Heart left ventricle (tissue), 13 donors: Measurements from ENCODE around the gene GNB1L.

Experiments
- POLR2A ChIP-seq, 2 donors: fragments of 450-650 bp; IDR thresholded peaks; one replicate each; pipeline ENCODE4 v1.6.1; 2017; ENCODE audit warnings: antibody characterized with exemption in 2 of 2, mild to moderate bottlenecking in 2 of 2, moderate library complexity in 2 of 2
- TF ChIP-seq, protein P1 (sequence below), 12 donors: fragments of 200-600 bp; sonication (generic) in 4 of 12; IDR thresholded peaks; one replicate each; pipeline versions ENCODE4 v1.5.0 to v1.8.0; 2018 to 2022; ENCODE audit warnings: antibody characterized with exemption in 12 of 12, mild to moderate bottlenecking in 5 of 12
- donor health status: ischemic (EF 13 %, LVEDD 7.1; RV severe dilation, severe dysfunction).
- donor health status: DM: no; HTN: yes; CAD: no.
- donor health status: DM: no; HTN: no; CAD: no.
- donor health status: ischemic (EF 25% LVEDD 6.9; RV normal size, moderate dysfunction).
- donor health status: ischemic (EF 25% LVEDD 5.7; RV mildly dilated, moderate dysfunction).
- donor health status: ischemic (EF 35%, LVEDD 5.7; RV mildly dilated, moderate dysfunction).
- donor health status: nonischemic (EF 11% LVEDD 7.7; RV severe dilation, severe dysfunction).
- donor health status: DM: yes; HTN: yes; CAD: no.
- donor health status: PGD.
- donor health status: ischemic (EF 29% LVEDD 5.4; RV normal size, mild dysfunction).
- donor health status: nonischemic (EF 23%, LVEDD 6.1; RV moderate dilation, normal function).

- no peak for TF ChIP-seq POLR2A (IDR thresholded peaks at IDR 0.05)
- TF ChIP-seq, protein P1, sequence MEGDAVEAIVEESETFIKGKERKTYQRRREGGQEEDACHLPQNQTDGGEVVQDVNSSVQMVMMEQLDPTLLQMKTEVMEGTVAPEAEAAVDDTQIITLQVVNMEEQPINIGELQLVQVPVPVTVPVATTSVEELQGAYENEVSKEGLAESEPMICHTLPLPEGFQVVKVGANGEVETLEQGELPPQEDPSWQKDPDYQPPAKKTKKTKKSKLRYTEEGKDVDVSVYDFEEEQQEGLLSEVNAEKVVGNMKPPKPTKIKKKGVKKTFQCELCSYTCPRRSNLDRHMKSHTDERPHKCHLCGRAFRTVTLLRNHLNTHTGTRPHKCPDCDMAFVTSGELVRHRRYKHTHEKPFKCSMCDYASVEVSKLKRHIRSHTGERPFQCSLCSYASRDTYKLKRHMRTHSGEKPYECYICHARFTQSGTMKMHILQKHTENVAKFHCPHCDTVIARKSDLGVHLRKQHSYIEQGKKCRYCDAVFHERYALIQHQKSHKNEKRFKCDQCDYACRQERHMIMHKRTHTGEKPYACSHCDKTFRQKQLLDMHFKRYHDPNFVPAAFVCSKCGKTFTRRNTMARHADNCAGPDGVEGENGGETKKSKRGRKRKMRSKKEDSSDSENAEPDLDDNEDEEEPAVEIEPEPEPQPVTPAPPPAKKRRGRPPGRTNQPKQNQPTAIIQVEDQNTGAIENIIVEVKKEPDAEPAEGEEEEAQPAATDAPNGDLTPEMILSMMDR (IDR thresholded peaks at IDR 0.05), result no peak
Observed at GRCh38 chr22:19869497-19870152, 15.0 kb upstream of the GNB1L start.
